Epithelial cell of esophagus (primary cell): ENCODE data around the gene CEP192.

Source experiments
- DNase-seq: peaks from one replicate; pipeline ENCODE4 v3.0.0; 2010; ENCODE audit warnings: low read depth
- H3K4me3 ChIP-seq: 2 replicates; pipeline ENCODE4 v1.5.1; 2011; ENCODE audit warnings: mild to moderate bottlenecking, low read length, control low read depth
- CTCF ChIP-seq: IDR thresholded peaks from 2 replicates; pipeline ENCODE4 v1.5.1; 2011; ENCODE audit warnings: low read depth, mild to moderate bottlenecking, low read length, control low read depth, inconsistent platforms; ENCODE audit not compliant: insufficient read depth; ENCODE audit errors: missing control alignments

CEP192 gene

GRCh38 chr18:13173578-13174145, 182.5 kb downstream of the CEP192 start:
- DNase-seq = no peak
- no peak overlapping the region for H3K4me3 ChIP-seq
- TF ChIP-seq CTCF = no peak
